HCT116 (cell line): ENCODE measurements around the gene SAC3D1. TPM values are rescaled to one million over a fixed set of nuclear protein-coding genes. Genes with fewer than 3 reads are reported as not detected.

ENCODE experiments used
- ATAC-seq: fragments of 200-7000 bp; cut with Tn5 transposase; 2 replicates; pipeline ENCODE4 v1.9.1; 2020; ENCODE audit warnings: mild to moderate bottlenecking, moderate library complexity
- BruUV-seq: library from RNA; stranded (reverse); fragments of 400-500 nt; replicated peaks from 2 replicates; lab custom pipeline; 2021; lab: Mats Ljungman, UMichigan
- CTCF ChIA-PET: fragments of 300-600 bp; sonication (Branson Sonifier 250); formaldehyde crosslinking; loops from one replicate; lab custom pipeline; 2021; ENCODE audit warnings: antibody characterized with exemption; lab: Charles Lee
- POLR2A ChIA-PET: fragments of 300-600, 350-600 bp; sonication (Branson Sonifier 250); formaldehyde crosslinking; loops from one replicate; lab custom pipeline; 2021; ENCODE audit warnings: antibody characterized with exemption; lab: Charles Lee
- RAD21 ChIA-PET, 2 experiments: fragments of 300-600 bp; sonication (Branson Sonifier 250); formaldehyde crosslinking; loops; one replicate each; lab custom pipeline; 2023; ENCODE audit warnings: low total read pairs in 2 of 2; ENCODE audit not compliant: uncharacterized antibody in 2 of 2, unreplicated experiment in 2 of 2, low non-redundant PET in 1 of 2; lab: Charles Lee
- DNase-seq: peaks from one replicate; pipeline ENCODE4 v3.0.0-alpha.2; 2010; ENCODE audit warnings: low read depth, low spot score
- H2AFZ ChIP-seq: fragments of 200-600 bp; shearing (Covaris generic), sonication (generic); 2 replicates; pipeline ENCODE4 v1.6.1; 2017; ENCODE audit warnings: low read depth, mixed run types, mixed read lengths, antibody characterized with exemption, low read length; ENCODE audit not compliant: poor library complexity, severe bottlenecking
- H3K27ac ChIP-seq: 2 replicates; pipeline ENCODE4 v1.5.1; 2012; ENCODE audit warnings: low read depth, low read length
- H3K27me3 ChIP-seq: fragments of 200-600 bp; sonication (generic); 2 replicates; pipeline ENCODE4 v1.6.1; 2016; ENCODE audit warnings: mixed run types, low read length, mixed read lengths; ENCODE audit not compliant: insufficient read depth
- H3K36me3 ChIP-seq, 2 experiments: fragments of 200-500 bp in 1 of 2; fragments of 200-600 bp in 1 of 2; sonication (Bioruptor generic) in 1 of 2; sonication (generic) in 1 of 2; 2 replicates each; pipeline versions ENCODE4 v1.5.1 to v1.6.1; 2014 to 2016; ENCODE audit warnings: low read length in 2 of 2, inconsistent platforms in 1 of 2, mixed read lengths in 1 of 2, mixed run types in 1 of 2; ENCODE audit not compliant: insufficient read depth in 2 of 2, control insufficient read depth in 1 of 2
- H3K4me1 ChIP-seq, 2 experiments: fragments of 200-600 bp in 1 of 2; sonication (generic) in 1 of 2; 2 replicates each; pipeline versions ENCODE4 v1.5.1 to v1.6.1; 2012 to 2017; ENCODE audit warnings: low read length in 2 of 2, inconsistent platforms in 1 of 2, mild to moderate bottlenecking in 1 of 2, mixed read lengths in 1 of 2, mixed run types in 1 of 2, moderate library complexity in 1 of 2; ENCODE audit not compliant: insufficient read depth in 2 of 2, control insufficient read depth in 1 of 2
- H3K4me2 ChIP-seq: fragments of 200-600 bp; sonication (generic); 2 replicates; pipeline ENCODE4 v1.6.1; 2017; ENCODE audit warnings: mixed run types, low read length, mixed read lengths
- H3K4me3 ChIP-seq, 2 experiments: fragments of 200-600 bp in 1 of 2; sonication (generic) in 1 of 2; replicated peaks in 1 of 2; 2 replicates each; pipeline ENCODE4 v1.5.1; 2011 to 2016; ENCODE audit warnings: low read length in 2 of 2, control low read depth in 1 of 2, low read depth in 1 of 2, mild to moderate bottlenecking in 1 of 2, mixed read lengths in 1 of 2, mixed run types in 1 of 2
- H3K79me2 ChIP-seq: fragments of 200-600 bp; sonication (generic); 2 replicates; pipeline ENCODE4 v1.6.1; 2017; ENCODE audit warnings: mild to moderate bottlenecking, mixed run types, low read length, moderate library complexity, mixed read lengths; ENCODE audit not compliant: insufficient read depth
- H3K9ac ChIP-seq: fragments of 200-600 bp; sonication (generic); 2 replicates; pipeline ENCODE4 v1.6.1; 2016; ENCODE audit warnings: low read length, mixed read lengths
- H3K9me2 ChIP-seq: fragments of 200-600 bp; sonication (generic), shearing (Covaris generic); 2 replicates; pipeline ENCODE4 v1.6.1; 2017; ENCODE audit warnings: mixed run types, mild to moderate bottlenecking, moderate library complexity; ENCODE audit not compliant: insufficient read depth
- H3K9me3 ChIP-seq, 2 experiments: fragments of 200-500 bp in 1 of 2; fragments of 200-600 bp in 1 of 2; sonication (Bioruptor generic) in 1 of 2; sonication (generic) in 1 of 2; 2 replicates each; pipeline ENCODE4 v1.6.1; 2014 to 2017; ENCODE audit warnings: low read length in 2 of 2, mixed read lengths in 2 of 2, inconsistent platforms in 1 of 2, low read depth in 1 of 2, mild to moderate bottlenecking in 1 of 2, mixed run types in 1 of 2, moderate library complexity in 1 of 2; ENCODE audit not compliant: control insufficient read depth in 1 of 2, insufficient read depth in 1 of 2
- H4K20me1 ChIP-seq: fragments of 200-600 bp; sonication (generic), shearing (Covaris generic); 2 replicates; pipeline ENCODE4 v1.6.1; 2017; ENCODE audit warnings: mixed run types, mild to moderate bottlenecking, moderate library complexity; ENCODE audit not compliant: insufficient read depth
- CEBPB ChIP-seq: IDR thresholded peaks from 2 replicates; pipeline ENCODE4 v1.6.1; 2012; ENCODE audit warnings: low read depth
- ELF1 ChIP-seq: IDR thresholded peaks from 2 replicates; pipeline ENCODE4 v1.6.1; 2012; ENCODE audit warnings: low read depth, borderline replicate concordance
- EZH2 ChIP-seq: fragments of 200-600 bp; sonication (generic); IDR thresholded peaks from 2 replicates; pipeline ENCODE4 v1.6.1; 2017; ENCODE audit warnings: antibody characterized with exemption, mixed run types
- EZH2phosphoT487 ChIP-seq: fragments of 200-600 bp; IDR thresholded peaks from 2 replicates; pipeline ENCODE4 v1.6.1; 2018; ENCODE audit warnings: antibody characterized with exemption, borderline replicate concordance
- JUND ChIP-seq: IDR thresholded peaks from 2 replicates; pipeline ENCODE4 v1.6.1; 2012
- RAD21 ChIP-seq: IDR thresholded peaks from 2 replicates; pipeline ENCODE4 v1.6.1; 2012; ENCODE audit warnings: low read depth, mild to moderate bottlenecking
- REST ChIP-seq: IDR thresholded peaks from 2 replicates; pipeline ENCODE4 v1.6.1; 2012; ENCODE audit warnings: low read depth
- SIN3A ChIP-seq: IDR thresholded peaks from 2 replicates; pipeline ENCODE4 v1.6.1; 2012; ENCODE audit warnings: low read depth
- ZNF274 ChIP-seq: fragments of 200-500 bp; sonication (Bioruptor generic); IDR thresholded peaks from 2 replicates; pipeline ENCODE4 v1.6.1; 2014; ENCODE audit warnings: mild to moderate bottlenecking, low read depth, low read length, inconsistent platforms
- intact Hi-C: fragments of 100-400 bp; cut with micrococcal nuclease; formaldehyde crosslinking; loops from 2 replicates; pipeline ENCODE4 v1.10.0; 2022
- total RNA-seq: library from RNA; stranded (reverse); gene quantifications from one replicate; pipeline ENCODE4 v1.2.1, GENCODE V29; 2021; ENCODE audit not compliant: unreplicated experiment
- TF ChIP-seq, protein P1 (sequence below), 3 experiments: fragments of 200-600 bp in 1 of 3; sonication (generic) in 1 of 3; IDR thresholded peaks in 2 of 3; conservative IDR thresholded peaks in 1 of 3; 2 replicates each; pipeline ENCODE4 v1.5.1; 2012 to 2017; ENCODE audit warnings: low read depth in 2 of 3, low read length in 2 of 3, antibody characterized with exemption in 1 of 3, borderline replicate concordance in 1 of 3, control low read depth in 1 of 3, mild to moderate bottlenecking in 1 of 3, mixed read lengths in 1 of 3, mixed run types in 1 of 3, moderate library complexity in 1 of 3; ENCODE audit not compliant: insufficient read depth in 1 of 3

SAC3D1 gene
- total RNA-seq, 1 experiment from 2014 or later, result 36.9 TPM

- Histone ChIP-seq H3K4me2 (peak overlapping the region; percentile 92; the same call in 1 of the 2 replicates), H3K27me3 (no peaks in the 10 kb centered on the region), H3K4me3 (no peak overlapping the region), H3K36me3 (peaks cover 2 to 8% of the 10 kb centered on the region in 2 experiments; a peak in 2 of 4 replicates), H3K9me2 (no peaks in the 10 kb centered on the region), H3K4me1 (peaks cover 27 to 35% of the 10 kb centered on the region in 2 experiments), H4K20me1 (no peaks in the 10 kb centered on the region), H3K9me3 (no peaks in the 10 kb centered on the region), H3K9ac (no peak overlapping the region), H3K79me2 (peaks cover 25% of the 10 kb centered on the region), H2AFZ (no peak overlapping the region), H3K27ac (peak overlapping the region; percentile 4)
- intact Hi-C loops, result loop anchor here (5.0 kb wide), 1 partner anchor 38 kb away; the partner anchor contains the start of genes CDCA5 and ZFPL1
- ChIA-PET RAD21 (no interaction called here), CTCF (no interaction called here), POLR2A (no interaction called here)
- ATAC-seq (no peak), DNase-seq (no peak)
- BruUV-seq, result no TSS peak
- no peak for TF ChIP-seq EZH2phosphoT487
- TF ChIP-seq ELF1, result no peak
- no peak for TF ChIP-seq EZH2
- TF ChIP-seq, protein P1, sequence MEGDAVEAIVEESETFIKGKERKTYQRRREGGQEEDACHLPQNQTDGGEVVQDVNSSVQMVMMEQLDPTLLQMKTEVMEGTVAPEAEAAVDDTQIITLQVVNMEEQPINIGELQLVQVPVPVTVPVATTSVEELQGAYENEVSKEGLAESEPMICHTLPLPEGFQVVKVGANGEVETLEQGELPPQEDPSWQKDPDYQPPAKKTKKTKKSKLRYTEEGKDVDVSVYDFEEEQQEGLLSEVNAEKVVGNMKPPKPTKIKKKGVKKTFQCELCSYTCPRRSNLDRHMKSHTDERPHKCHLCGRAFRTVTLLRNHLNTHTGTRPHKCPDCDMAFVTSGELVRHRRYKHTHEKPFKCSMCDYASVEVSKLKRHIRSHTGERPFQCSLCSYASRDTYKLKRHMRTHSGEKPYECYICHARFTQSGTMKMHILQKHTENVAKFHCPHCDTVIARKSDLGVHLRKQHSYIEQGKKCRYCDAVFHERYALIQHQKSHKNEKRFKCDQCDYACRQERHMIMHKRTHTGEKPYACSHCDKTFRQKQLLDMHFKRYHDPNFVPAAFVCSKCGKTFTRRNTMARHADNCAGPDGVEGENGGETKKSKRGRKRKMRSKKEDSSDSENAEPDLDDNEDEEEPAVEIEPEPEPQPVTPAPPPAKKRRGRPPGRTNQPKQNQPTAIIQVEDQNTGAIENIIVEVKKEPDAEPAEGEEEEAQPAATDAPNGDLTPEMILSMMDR (IDR thresholded peaks at IDR 0.05 in 2 of 3, conservative IDR thresholded peaks at IDR 0.05 in 1 of 3; ENCODE audit: borderline replicate concordance in 1 of 3, insufficient read depth in 1 of 3, low read depth in 2 of 3, low read length in 2 of 3), result no peak
- TF ChIP-seq SIN3A, result no peak
- TF ChIP-seq REST, result no peak
- no peak for TF ChIP-seq JUND
- no peak for TF ChIP-seq RAD21
- no peak for TF ChIP-seq ZNF274
- no peak for TF ChIP-seq CEBPB
Measured at GRCh38 chr11:65043881-65044501, 3.0 kb downstream of the SAC3D1 start.
